Vagina (tissue), 2 donors: Measurements from ENCODE around the gene HGF.

ENCODE experiments used
- POLR2A ChIP-seq, 2 donors: fragments of 450-650 bp; IDR thresholded peaks; one replicate each; pipeline ENCODE4 v1.6.1; 2017; ENCODE audit warnings: antibody characterized with exemption in 2 of 2, mild to moderate bottlenecking in 2 of 2, moderate library complexity in 2 of 2
- POLR2AphosphoS5 ChIP-seq, 2 donors: sonication (generic); formaldehyde crosslinking; IDR thresholded peaks; one replicate each; pipeline ENCODE4 v1.9.0; 2017; ENCODE audit warnings: antibody characterized with exemption in 2 of 2, mild to moderate bottlenecking in 2 of 2, low read depth in 1 of 2; ENCODE audit not compliant: insufficient read depth in 1 of 2
- TF ChIP-seq, protein P1 (sequence below), 3 experiments: fragments of 450-650 bp in 2 of 3; fragments of 200-600 bp in 1 of 3; sonication (generic) in 1 of 3; IDR thresholded peaks; one replicate each; pipeline ENCODE4 v1.5.1; 2017 to 2019; ENCODE audit warnings: antibody characterized with exemption in 3 of 3, mild to moderate bottlenecking in 2 of 3, moderate library complexity in 2 of 3

DNA sequence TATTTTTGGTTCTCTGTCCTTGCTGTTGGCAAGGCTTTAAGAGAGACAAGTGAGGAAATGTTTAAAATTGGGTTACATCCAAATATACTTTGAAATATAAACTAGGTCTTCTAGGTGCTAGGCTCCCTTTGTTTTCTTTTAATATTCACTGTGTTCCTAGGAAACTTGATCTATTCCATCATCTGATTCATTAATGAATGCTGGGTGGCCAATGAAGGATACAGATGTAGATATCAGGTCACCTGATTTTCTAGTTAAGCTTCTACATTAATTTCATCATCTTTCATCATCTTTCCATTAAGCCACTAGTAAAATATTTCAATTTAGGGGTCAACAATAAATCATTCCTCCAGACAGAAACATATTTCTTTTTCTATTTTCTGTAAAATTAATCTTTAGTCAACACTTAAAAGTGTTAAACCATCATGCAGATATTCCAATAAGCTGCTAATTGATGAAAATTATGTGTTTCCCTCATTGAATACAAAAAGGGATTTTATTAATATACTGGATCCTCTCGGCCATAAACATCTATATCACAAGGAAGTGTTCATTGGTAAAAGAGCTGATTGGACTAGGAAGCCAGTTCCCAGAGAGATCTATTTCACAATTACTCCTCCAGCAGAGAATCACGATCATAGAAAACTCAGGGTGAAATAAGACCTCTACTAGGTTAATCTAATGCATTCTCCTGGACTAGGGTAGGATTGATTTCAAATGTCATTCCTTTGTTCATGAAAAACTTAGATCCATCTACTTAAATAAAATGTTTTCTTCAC lies 14.7 kb downstream of the HGF start:
- TF ChIP-seq, protein P1, sequence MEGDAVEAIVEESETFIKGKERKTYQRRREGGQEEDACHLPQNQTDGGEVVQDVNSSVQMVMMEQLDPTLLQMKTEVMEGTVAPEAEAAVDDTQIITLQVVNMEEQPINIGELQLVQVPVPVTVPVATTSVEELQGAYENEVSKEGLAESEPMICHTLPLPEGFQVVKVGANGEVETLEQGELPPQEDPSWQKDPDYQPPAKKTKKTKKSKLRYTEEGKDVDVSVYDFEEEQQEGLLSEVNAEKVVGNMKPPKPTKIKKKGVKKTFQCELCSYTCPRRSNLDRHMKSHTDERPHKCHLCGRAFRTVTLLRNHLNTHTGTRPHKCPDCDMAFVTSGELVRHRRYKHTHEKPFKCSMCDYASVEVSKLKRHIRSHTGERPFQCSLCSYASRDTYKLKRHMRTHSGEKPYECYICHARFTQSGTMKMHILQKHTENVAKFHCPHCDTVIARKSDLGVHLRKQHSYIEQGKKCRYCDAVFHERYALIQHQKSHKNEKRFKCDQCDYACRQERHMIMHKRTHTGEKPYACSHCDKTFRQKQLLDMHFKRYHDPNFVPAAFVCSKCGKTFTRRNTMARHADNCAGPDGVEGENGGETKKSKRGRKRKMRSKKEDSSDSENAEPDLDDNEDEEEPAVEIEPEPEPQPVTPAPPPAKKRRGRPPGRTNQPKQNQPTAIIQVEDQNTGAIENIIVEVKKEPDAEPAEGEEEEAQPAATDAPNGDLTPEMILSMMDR (IDR thresholded peaks at IDR 0.05) = no peak
- TF ChIP-seq POLR2AphosphoS5 (IDR thresholded peaks at IDR 0.05; ENCODE audit: insufficient read depth in 1 of 2, low read depth in 1 of 2) = no peak
- TF ChIP-seq POLR2A (IDR thresholded peaks at IDR 0.05) = no peak
